C4-2B (cell line): ENCODE data around the gene FBXO7.

ENCODE experiments used
- CTCF ChIP-seq: fragments of 450-650 bp; conservative IDR thresholded peaks from 2 replicates; pipeline ENCODE4 v1.5.1; 2017; ENCODE audit warnings: mild to moderate bottlenecking
- ZFX ChIP-seq: fragments of 450-650 bp; IDR thresholded peaks from 2 replicates; pipeline ENCODE4 v1.6.1; 2017

GRCh38 chr22:32482708-32483107 is 8.1 kb downstream of the FBXO7 start:
- no peak for TF ChIP-seq CTCF
- TF ChIP-seq ZFX = no peak
